Mucosa of rectum (tissue), 2 donors: Measurements from ENCODE around the gene TCF12.

Experiments used
- H3K27ac ChIP-seq, 2 donors: one replicate each; pipeline ENCODE4 v1.7.0; 2013; ENCODE audit warnings: inconsistent platforms in 2 of 2, low read depth in 2 of 2, low read length in 2 of 2
- H3K27me3 ChIP-seq, 2 donors: one replicate each; pipeline ENCODE4 v1.7.0; 2013; ENCODE audit warnings: low read length in 2 of 2; ENCODE audit not compliant: control insufficient read depth in 2 of 2, insufficient read depth in 2 of 2
- H3K36me3 ChIP-seq, 2 donors: one replicate each; pipeline ENCODE4 v1.7.0; 2013; ENCODE audit warnings: low read length in 2 of 2; ENCODE audit not compliant: control insufficient read depth in 2 of 2, insufficient read depth in 2 of 2
- H3K4me1 ChIP-seq, 2 donors: one replicate each; pipeline ENCODE4 v1.7.0; 2013; ENCODE audit warnings: low read length in 2 of 2, mild to moderate bottlenecking in 1 of 2; ENCODE audit not compliant: control insufficient read depth in 2 of 2, insufficient read depth in 2 of 2
- H3K4me3 ChIP-seq, 2 donors: one replicate each; pipeline ENCODE4 v1.7.0; 2013; ENCODE audit warnings: low read length in 2 of 2
- H3K9ac ChIP-seq, 2 donors: one replicate each; pipeline ENCODE4 v1.7.0; 2013; ENCODE audit warnings: low read length in 2 of 2, low read depth in 1 of 2, mild to moderate bottlenecking in 1 of 2
- H3K9me3 ChIP-seq, 2 donors: one replicate each; pipeline ENCODE4 v1.7.0; 2013; ENCODE audit warnings: low read length in 2 of 2; ENCODE audit not compliant: control insufficient read depth in 2 of 2
- donor health status: healthy.
- donor health status: Normal muscosa, but diverticular disease.

TCF12 gene

GRCh38 chr15:57236561-57237300 is 318.3 kb downstream of the TCF12 start:
- Histone ChIP-seq H3K27me3 (no peaks in the 10 kb centered on the region), H3K36me3 (peaks cover 8 to 25% of the 10 kb centered on the region in 2 donors), H3K9ac (no peak overlapping the region), H3K9me3 (no peaks in the 10 kb centered on the region), H3K27ac (no peak overlapping the region), H3K4me3 (no peak overlapping the region), H3K4me1 (peaks cover 0 to 4% of the 10 kb centered on the region in 2 donors)

DNA sequence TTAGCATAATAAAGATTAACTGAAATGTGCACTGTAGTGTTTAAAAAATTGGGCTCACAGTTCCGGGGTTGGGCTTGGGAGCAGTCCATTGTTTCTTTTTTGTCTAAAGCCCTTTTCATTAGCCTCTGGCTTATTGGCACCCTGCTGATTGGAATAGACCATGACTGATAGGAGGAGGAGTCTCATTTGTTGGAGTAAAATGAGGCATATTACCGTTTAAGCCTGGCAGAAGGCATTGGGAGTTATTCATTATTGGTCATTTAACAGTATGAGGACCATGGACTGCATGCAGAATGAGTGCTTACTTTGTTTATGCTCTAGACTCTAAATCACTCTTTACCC is 318.8 kb downstream of the TCF12 start:
- Histone ChIP-seq H3K27me3 (no peaks in the 10 kb centered on the region), H3K9me3 (no peaks in the 10 kb centered on the region), H3K9ac (no peak overlapping the region), H3K4me1 (peaks cover 0 to 4% of the 10 kb centered on the region in 2 donors), H3K27ac (no peak overlapping the region), H3K36me3 (peaks cover 7 to 24% of the 10 kb centered on the region in 2 donors), H3K4me3 (no peak overlapping the region)

GRCh38 chr15:57237676-57238075 is 319.2 kb downstream of the TCF12 start:
- Histone ChIP-seq H3K4me3 (no peak overlapping the region), H3K27me3 (no peaks in the 10 kb centered on the region), H3K4me1 (peaks cover 0 to 4% of the 10 kb centered on the region in 2 donors), H3K27ac (no peak overlapping the region), H3K36me3 (peaks cover 3 to 20% of the 10 kb centered on the region in 2 donors), H3K9me3 (no peaks in the 10 kb centered on the region), H3K9ac (no peak overlapping the region)

GRCh38 chr15:57245130-57245529 is 326.7 kb downstream of the TCF12 start:
- H3K27me3 ChIP-seq: no peaks in the 10 kb centered on the region
- H3K4me3 ChIP-seq: no peak overlapping the region
- no peaks in the 10 kb centered on the region for H3K9me3 ChIP-seq
- no peak overlapping the region for H3K9ac ChIP-seq
- H3K36me3 ChIP-seq: peaks cover 15 to 27% of the 10 kb centered on the region in 2 donors
- no peaks in the 10 kb centered on the region for H3K4me1 ChIP-seq
- H3K27ac ChIP-seq: no peak overlapping the region

DNA sequence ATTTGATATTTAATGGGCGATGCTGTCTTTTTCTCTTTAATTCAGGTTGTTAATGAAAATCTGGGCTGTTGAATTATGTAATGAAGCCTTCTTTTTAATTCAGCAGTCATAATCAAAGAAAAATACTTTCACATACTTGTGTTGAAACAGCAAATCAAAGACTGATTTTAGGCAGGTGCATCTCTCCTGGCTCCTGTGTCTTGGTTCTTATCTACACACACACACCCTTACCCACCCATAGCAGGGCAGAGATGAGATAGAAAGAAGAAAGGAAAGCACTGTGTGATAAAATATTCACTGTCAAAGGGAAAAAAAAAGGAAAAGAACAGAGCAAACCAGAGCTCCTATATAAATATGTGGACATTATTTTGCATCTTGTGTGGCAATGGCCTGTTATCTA is 327.3 kb downstream of the TCF12 start:
- Histone ChIP-seq H3K9ac (no peak overlapping the region), H3K4me1 (no peaks in the 10 kb centered on the region), H3K27ac (no peak overlapping the region), H3K9me3 (no peaks in the 10 kb centered on the region), H3K27me3 (no peaks in the 10 kb centered on the region), H3K36me3 (peaks cover 15 to 27% of the 10 kb centered on the region in 2 donors), H3K4me3 (no peak overlapping the region)

DNA sequence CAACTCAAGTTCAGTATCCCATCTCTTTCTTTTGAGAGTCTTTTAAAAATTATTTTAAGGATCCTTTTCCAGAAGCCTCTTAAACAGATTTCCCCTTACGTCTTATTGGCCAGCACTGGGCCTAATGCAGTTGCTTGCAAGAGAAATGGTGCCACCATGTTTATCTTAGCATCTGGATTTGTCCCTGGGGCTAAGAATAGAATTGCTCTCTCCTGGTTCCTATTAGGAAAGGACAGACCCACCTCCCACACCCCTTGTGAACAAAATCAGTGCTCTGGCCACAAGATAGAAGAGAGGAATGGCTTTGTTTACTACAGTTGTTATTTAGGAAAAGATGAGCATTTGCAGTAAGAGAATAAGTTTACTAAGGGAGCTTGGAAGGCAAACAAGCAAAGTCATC is 329.6 kb downstream of the TCF12 start:
- H3K4me3 ChIP-seq: no peak overlapping the region
- no peak overlapping the region for H3K9ac ChIP-seq
- H3K27ac ChIP-seq: no peak overlapping the region
- no peaks in the 10 kb centered on the region for H3K27me3 ChIP-seq
- H3K9me3 ChIP-seq: no peaks in the 10 kb centered on the region
- H3K36me3 ChIP-seq: peaks cover 23 to 42% of the 10 kb centered on the region in 2 donors
- no peaks in the 10 kb centered on the region for H3K4me1 ChIP-seq

- H3K27ac ChIP-seq: no peak overlapping the region
- H3K36me3 ChIP-seq: peaks cover 28 to 31% of the 10 kb centered on the region in 2 donors
- no peaks in the 10 kb centered on the region for H3K4me1 ChIP-seq
These were observed 332.9 kb downstream of the TCF12 start for GRCh38 chr15:57251308-57251707.

GRCh38 chr15:57251941-57252340 is 333.5 kb downstream of the TCF12 start:
- Histone ChIP-seq H3K9me3 (no peaks in the 10 kb centered on the region), H3K9ac (no peak overlapping the region), H3K27me3 (no peaks in the 10 kb centered on the region), H3K27ac (no peak overlapping the region), H3K4me3 (no peak overlapping the region), H3K4me1 (no peaks in the 10 kb centered on the region), H3K36me3 (peaks cover 23 to 27% of the 10 kb centered on the region in 2 donors)

More at GRCh38 chr15:57251308-57251707, 332.9 kb downstream of the TCF12 start:
- Histone ChIP-seq H3K9me3 (no peaks in the 10 kb centered on the region), H3K4me3 (no peak overlapping the region), H3K27me3 (no peaks in the 10 kb centered on the region), H3K9ac (no peak overlapping the region)

DNA sequence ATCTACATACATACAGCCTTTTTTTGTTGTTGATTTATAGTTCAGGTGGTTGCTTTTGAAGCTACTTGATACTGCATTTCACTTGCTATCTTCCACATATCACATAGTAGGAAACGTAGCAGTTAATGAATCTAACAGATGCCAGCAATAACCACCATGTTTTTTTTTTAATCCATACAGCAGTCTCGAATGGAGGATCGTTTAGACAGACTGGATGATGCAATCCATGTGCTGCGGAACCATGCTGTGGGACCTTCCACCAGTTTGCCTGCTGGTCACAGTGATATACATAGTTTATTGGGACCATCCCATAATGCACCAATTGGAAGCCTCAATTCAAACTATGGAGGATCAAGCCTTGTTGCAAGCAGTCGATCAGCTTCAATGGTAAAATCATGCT is 334.6 kb downstream of the TCF12 start:
- Histone ChIP-seq H3K9me3 (no peaks in the 10 kb centered on the region), H3K36me3 (peaks cover 19 to 20% of the 10 kb centered on the region in 2 donors), H3K4me3 (no peak overlapping the region)

DNA sequence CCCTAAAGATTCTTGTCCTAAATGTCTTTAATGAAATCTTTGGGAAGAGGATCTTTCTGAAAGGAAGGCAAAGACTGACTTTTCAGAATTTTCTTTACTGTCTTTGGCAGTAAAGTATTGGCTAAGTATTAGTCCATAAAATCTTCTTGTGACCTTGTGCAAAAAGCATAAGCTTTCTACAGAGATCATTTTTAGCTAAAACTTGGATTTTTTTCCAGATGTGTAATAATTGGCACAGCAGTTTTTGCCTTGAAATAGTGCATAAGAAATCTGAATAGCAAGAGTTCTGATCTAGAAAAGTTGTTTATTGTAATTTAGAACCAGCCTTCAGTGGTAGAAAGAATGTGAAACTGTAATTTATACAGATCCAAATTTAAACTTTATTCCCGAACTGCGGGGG is 335.1 kb downstream of the TCF12 start:
- no peak overlapping the region for H3K9ac ChIP-seq
- H3K4me1 ChIP-seq: no peaks in the 10 kb centered on the region
- H3K4me3 ChIP-seq: no peak overlapping the region
- H3K9me3 ChIP-seq: no peaks in the 10 kb centered on the region
- H3K27me3 ChIP-seq: no peaks in the 10 kb centered on the region
- H3K27ac ChIP-seq: no peak overlapping the region
- peaks cover 18 to 20% of the 10 kb centered on the region in 2 donors for H3K36me3 ChIP-seq

More for the DNA sequence above, 334.6 kb downstream of the TCF12 start:
- H3K9ac ChIP-seq: no peak overlapping the region
- H3K27ac ChIP-seq: no peak overlapping the region
- H3K4me1 ChIP-seq: no peaks in the 10 kb centered on the region
- H3K27me3 ChIP-seq: no peaks in the 10 kb centered on the region
